Activated CD8-positive, alpha-beta memory T cell treated with anti-CD3 and anti-CD28 coated beads, Interleukin-2, amount 50 U/mL, for 24 hours (primary cell): Measurements from ENCODE around the gene RAP1A.
"Not testable (repeated sequence)": the region's sequence is repeated elsewhere in the genome, so short reads cannot be mapped to it uniquely, and the experiment has no call there.

ENCODE experiments used
- DNase-seq: peaks from one replicate; pipeline ENCODE4 v3.0.0-alpha.2; 2020; ENCODE audit errors: extremely low read depth

RAP1A gene

DNA sequence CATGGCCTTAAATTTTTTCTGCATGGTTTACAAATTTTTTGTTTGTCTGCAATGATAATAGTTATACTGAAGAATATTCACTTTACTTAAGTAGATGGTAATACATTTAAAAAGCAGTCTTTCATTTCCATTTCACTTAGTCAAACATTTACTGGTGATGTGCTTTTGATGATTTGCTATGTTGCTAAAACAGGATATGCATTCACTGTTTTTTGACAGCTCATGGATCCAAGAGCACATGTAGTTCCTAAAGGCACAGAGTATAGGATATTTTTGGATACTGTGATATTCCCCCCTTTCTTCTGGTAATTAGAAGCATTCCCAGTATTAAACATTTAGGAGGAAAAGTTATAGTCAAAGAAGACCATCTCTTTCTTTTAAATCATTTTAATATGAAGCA, 45.9 kb downstream of the RAP1A start:
- no peak for DNase-seq

DNA sequence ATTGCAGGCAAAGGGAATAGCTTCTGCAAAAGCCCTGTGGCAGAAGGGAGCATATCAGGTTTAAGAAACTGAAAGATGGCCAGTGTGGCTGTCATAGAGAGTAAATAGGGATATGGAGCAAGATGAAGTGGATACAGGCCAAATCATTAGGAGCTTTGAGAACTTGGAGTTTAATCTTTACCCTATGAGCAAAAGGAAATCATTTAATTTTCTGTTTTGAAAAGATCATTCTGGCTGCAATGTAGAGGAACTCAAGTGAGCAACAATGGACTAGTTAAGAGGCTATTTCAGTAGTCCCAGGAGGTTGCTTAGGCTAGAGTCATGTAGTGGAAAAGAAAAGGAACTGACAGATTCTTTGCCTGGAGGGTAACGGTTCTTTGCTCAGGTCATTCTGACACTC, 47.2 kb downstream of the RAP1A start:
- no peak for DNase-seq

- DNase-seq, result no peak
Measured at GRCh38 chr1:111669268-111669667, 49.7 kb downstream of the RAP1A start.

- DNase-seq, result no peak
Measured at GRCh38 chr1:111671852-111672251, 52.3 kb downstream of the RAP1A start.

DNA sequence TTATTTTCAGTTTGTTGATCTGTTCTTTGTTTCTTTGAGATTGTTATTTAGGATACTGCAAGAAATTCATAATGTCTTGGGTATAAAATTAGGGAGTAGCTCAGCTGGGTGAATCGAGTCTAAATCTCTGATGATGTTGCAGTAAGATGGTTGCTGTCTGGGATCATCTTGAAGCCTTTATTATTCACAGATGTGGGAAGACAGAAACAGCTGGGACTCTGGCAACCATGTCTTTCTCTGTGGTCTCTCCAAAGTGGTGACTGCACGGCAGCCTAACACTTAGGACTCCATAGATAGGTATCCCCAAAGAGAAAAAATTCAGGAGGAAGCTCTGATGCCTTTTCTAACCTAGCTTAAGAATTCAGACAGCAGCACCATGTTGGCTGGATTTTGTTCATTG, 52.7 kb downstream of the RAP1A start:
- no peak for DNase-seq

DNA sequence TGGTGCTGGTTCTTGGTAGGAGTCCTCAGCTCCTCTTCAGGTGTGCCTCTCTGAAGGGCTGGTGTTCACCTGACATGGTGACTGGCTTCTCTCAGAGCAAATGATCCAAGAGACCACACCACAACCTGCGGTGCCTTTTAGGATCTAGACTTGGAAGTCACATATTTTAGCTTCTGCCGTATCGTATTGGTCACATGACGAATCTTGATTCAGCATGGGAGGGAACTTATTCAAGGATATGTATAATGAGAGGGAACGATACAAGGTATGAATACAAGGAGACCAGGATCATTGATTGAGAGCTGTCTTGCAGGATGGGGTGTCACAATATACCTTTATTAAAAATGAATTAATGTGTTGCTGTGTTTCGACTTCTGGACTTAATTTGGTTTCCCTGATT, 58.0 kb downstream of the RAP1A start:
- DNase-seq, result no peak

DNA sequence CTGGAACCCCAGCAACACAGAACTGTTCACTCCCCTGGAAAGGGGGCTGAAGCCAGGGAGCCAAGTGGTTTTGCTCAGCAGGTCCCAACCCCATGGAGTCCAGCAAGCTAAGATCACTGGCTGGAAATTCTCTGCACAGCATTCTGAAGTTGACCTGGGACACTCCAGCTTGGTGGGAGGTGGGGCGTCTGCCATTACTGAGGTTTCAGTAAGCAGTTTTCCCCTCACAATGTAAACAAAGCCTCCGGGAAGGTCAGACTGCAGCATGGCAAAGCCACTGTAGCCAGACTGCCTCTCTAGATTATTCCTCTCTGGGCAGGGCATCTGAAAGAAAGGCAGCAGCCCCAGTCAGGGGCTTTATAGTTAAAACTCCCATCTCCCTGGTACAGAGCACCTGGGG, 60.0 kb downstream of the RAP1A start:
- DNase-seq, result no peak

GRCh38 chr1:111680212-111680800, 60.7 kb downstream of the RAP1A start:
- DNase-seq, result not testable (repeated sequence)

DNA sequence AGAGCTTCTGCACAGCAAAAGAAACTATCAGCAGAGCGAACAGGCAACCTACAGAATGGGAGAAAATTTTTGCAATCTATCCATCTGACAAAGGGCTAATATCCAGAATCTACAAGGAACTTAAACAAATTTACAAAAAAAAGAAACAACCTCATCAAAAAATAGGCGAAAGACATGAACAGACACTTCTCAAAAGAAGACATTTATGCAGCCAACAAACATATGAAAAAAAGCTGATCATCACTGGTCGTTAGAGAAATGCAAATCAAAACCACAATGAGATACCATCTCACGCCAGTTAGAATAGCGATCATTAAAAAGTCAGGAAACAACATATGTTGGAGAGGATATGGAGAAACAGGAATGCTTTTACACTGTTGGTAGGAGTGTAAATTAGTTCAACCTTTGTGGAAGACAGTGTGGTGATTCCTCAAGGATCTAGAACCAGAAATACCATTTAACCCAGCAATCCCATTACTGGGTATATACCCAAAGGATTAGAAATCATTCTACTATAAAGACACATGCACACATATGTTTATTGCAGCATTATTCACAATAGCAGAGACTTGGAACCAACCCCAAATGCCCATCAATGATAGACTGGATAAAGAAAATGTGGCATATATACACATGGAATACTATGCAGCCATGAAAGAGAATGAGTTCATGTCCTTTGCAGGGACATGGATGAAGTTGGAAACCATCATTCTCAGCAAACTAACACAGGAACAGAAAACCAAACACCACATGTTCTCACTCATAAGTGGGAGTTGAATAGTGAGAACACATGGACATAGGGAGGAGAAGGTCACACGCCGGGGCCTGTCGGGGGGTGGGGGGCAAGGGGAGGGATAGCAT, 65.9 kb downstream of the RAP1A start:
- DNase-seq, result not testable (repeated sequence)

GRCh38 chr1:111690306-111690617, 70.7 kb downstream of the RAP1A start:
- no peak for DNase-seq

DNA sequence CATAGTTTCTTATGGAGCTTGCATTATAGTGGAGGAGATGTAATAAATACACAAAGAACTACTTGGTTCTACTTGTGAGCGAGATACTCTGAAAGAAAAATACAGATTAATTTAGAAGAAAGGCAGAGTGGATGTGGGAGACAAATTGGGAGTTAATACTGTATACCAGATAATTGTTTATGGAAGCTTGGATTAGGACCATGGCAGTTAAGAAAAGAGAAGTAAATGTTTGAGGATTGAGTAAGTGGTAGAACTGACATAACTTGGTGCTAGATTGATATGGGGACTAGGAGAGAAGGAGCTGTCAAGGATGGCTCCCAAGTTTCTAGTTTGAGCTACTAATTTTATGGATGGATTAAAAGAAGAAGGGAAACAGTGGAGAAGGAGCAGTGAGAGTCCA, 72.3 kb downstream of the RAP1A start:
- DNase-seq, result no peak

DNA sequence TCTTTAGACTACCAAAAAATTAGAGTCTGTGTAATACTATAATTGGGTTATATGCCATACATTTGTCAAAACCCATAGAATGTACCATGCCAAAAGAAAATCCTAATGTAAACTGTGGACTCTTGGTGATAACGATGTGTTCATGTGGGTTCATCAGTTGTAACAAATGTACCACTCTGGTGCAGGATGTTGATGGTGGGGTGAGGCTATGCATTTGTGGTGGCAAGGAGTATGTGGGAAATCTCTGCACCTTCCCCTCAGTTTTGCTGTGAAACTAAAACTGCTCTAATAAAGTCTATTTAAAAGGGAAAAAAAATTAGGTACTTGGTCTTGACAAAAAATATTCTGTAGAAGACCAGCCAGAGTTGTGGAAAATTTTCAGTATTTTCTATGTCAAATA, 76.2 kb downstream of the RAP1A start:
- DNase-seq, result no peak

- DNase-seq, result no peak
Measured at GRCh38 chr1:111696330-111696729, 76.7 kb downstream of the RAP1A start.

DNA sequence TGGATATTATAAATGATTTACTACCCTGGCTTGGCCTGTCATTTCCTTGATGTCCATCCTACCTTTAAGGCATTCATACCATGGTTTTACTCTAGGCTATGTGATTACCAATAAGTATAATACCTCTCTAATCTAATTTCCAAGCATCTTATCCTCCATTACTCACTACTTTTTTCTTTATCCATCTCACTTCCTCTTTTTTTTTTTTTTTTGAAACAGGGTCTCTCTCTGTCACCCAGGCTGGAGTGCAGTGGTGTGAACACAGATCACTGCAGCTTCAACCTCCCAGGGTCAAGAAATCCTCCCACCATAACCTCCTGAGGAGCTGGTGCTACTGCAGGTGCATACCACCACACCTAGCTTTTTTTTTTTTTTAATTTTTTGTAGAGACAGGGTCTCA, 79.7 kb downstream of the RAP1A start:
- no peak for DNase-seq

DNA sequence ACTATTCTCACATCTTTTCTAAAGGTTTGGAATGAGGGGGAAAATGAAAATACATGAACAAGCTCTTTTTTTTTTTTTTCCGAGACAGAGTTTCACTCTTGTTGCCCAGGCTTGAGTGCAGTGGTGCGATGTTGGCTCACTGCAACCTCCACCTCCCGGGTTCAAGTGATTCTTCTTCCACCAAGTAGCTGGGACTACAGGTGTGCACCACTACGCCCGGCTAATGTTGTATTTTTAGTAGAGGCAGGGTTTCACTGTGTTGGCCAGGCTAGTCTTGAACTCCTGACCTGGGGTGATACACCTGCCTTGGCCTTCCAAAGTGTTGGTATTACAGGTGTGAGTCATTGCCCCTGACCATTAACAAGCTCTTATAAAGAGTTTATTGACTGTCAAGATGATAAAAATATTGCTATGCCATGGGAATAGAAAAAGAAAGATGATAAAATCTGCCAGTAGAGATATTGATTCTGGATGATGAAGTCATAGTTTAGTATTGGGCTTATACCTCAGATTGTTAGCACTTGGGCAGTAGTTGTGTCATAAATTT, 83.0 kb downstream of the RAP1A start:
- no peak for DNase-seq

GRCh38 chr1:111704240-111704639, 84.7 kb downstream of the RAP1A start:
- DNase-seq, result no peak

GRCh38 chr1:111704776-111705175, 85.2 kb downstream of the RAP1A start:
- no peak for DNase-seq

GRCh38 chr1:111705841-111706240, 86.3 kb downstream of the RAP1A start:
- no peak for DNase-seq

- no peak for DNase-seq
Measured at GRCh38 chr1:111706921-111707320, 87.3 kb downstream of the RAP1A start.

DNA sequence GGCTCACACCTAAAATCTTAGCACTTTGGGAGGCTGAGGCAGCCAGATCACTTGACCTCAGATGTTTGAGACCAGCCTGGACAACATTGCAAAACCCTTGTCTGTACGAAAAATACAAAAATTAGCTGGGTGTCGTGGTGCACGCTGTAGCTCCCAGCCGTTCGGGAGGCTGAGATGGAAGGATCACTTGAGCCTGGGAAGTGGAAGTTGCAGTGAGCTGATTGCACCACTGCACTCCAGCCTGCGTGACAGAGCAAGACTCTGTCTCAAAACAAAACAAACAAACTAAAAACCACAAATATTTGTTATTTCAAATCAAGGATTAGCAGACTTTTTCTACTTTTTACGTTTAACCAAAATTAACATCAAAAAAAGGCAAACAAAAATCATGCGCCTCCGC, 88.3 kb downstream of the RAP1A start:
- DNase-seq, result no peak

GRCh38 chr1:111709986-111710385, 90.4 kb downstream of the RAP1A start:
- DNase-seq, result no peak

DNA sequence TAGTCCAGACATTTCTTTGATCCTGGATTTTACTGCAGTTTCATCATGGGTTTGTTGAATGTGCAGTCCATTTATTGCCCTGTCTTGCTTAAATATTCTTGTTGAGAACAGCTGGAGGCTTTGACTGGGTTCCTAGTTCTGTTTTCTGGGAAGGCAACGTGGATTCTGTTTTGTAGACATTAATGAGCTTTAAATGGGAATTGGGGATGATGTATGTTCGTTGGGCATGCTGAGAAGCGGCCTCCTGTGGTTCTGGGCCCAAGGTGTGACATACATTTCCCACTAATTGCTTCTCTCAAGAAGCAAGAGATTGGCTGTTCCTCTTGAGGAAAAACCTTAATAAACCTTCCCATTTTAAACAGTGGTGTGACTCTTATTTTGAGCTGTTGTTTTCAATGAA, 96.7 kb downstream of the RAP1A start:
- no peak for DNase-seq

DNA sequence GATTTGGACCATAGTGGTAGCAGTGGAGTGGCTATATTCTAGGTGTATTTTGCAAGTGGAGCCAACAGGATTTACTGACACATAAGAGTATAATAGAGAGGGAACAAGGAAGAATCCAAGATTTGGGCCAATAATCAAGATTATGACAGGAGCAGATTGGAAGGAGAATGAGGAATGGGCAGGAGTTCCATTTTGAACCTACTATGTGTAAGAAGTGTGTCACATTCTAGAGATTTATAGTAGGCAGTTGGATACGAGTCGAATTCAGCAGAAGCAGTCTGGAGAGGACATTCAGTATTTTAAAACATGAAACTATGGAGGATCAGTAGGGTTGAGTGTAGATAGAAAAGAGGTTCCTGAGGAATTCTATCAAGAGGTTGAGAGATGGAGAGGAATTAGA, 97.9 kb downstream of the RAP1A start:
- no peak for DNase-seq

DNA sequence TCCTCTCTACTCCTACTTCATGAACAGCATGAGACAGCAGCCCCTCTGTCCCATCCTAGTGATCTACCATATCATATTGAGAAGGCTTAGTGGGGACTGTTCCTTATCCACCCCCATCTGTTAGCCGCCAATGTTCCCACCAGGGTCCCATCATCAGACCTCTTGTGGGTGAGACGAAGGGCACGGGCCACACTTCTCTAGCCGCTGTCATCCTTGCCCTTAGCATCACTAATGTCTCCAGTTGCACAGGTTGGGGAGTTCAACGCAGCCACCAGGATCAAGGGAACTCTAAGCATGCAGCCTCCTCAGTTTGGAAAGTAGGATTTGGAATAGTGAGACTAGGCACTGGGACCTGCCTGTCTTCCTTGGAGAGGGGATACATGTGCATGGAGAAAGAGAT, 99.5 kb downstream of the RAP1A start:
- no peak for DNase-seq
